ENCODE data around the gene GALNTL6.

Gene GALNTL6

DNA sequence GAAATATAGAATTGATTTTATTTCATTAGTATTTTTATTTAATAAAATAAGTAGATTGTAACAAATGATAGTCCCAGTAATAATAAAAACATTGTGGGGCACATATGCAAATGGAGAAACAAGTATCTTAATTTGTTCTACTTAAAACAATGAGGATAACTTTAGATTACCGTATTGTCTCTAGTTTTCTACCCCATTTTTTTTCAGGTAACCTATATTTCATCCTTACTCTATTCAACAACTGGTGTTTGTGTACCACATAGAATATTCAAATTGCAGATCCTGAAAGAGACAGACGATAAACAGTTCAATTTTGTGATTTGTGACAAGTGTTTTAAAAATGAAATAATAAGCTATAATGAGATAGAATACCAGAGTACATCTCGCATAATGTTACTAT, 671.8 kb downstream of the GALNTL6 start:
- H3K4me2 ChIP-seq (ENCODE audit: low read depth, low read length, poor library complexity, severe bottlenecking): no peak overlapping the region

DNA sequence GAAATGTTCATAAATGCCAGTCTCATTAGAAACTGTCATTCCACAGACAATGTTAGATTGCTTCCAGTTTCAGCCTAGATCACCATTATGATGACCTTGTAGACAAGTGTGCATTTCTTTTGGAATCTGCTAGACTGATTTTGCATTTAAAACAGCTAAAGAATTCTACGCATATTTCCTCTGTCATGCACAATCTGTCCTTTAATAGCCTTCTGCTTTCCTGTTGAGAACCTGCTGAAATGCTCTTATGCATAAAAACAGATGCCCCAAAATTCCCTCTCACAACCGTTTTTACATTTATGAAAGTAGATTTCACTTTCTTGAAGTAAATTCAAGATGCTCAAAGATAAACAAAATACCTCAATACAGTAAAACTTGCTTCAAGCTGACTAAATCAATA, 673.3 kb downstream of the GALNTL6 start:
- H3K27ac ChIP-seq (ENCODE audit: low read depth, low read length): no peak overlapping the region
- no peaks in the 10 kb centered on the region for H3K9me3 ChIP-seq (ENCODE audit: insufficient read depth, low read length)
- H3K79me2 ChIP-seq (ENCODE audit: insufficient read depth, low read length): no peaks in the 10 kb centered on the region
- no peaks in the 10 kb centered on the region for H3K9me2 ChIP-seq (replicated peaks; ENCODE audit: insufficient read depth, low read length)
- no peak overlapping the region for H3K9ac ChIP-seq (ENCODE audit: low read length)
- H3F3A ChIP-seq (ENCODE audit: insufficient read depth): no peaks in the 10 kb centered on the region
- H3K27me3 ChIP-seq (ENCODE audit: low read length): no peaks in the 10 kb centered on the region
- H4K20me1 ChIP-seq (ENCODE audit: low read depth, low read length): no peaks in the 10 kb centered on the region
- no peak overlapping the region for H3K4me3 ChIP-seq (ENCODE audit: insufficient read depth, low read length, poor library complexity, severe bottlenecking)
- H2AFZ ChIP-seq (ENCODE audit: low read depth, low read length, severe bottlenecking): no peak overlapping the region
- TF ChIP-seq, protein P1, sequence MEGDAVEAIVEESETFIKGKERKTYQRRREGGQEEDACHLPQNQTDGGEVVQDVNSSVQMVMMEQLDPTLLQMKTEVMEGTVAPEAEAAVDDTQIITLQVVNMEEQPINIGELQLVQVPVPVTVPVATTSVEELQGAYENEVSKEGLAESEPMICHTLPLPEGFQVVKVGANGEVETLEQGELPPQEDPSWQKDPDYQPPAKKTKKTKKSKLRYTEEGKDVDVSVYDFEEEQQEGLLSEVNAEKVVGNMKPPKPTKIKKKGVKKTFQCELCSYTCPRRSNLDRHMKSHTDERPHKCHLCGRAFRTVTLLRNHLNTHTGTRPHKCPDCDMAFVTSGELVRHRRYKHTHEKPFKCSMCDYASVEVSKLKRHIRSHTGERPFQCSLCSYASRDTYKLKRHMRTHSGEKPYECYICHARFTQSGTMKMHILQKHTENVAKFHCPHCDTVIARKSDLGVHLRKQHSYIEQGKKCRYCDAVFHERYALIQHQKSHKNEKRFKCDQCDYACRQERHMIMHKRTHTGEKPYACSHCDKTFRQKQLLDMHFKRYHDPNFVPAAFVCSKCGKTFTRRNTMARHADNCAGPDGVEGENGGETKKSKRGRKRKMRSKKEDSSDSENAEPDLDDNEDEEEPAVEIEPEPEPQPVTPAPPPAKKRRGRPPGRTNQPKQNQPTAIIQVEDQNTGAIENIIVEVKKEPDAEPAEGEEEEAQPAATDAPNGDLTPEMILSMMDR (IDR thresholded peaks at IDR 0.05; ENCODE audit: insufficient read depth, low read length, poor library complexity, severe bottlenecking): no peak
- no peak for TF ChIP-seq EZH2phosphoT487 (conservative IDR thresholded peaks at IDR 0.05; ENCODE audit: low read length)
- H3K4me2 ChIP-seq (ENCODE audit: low read depth, low read length, poor library complexity, severe bottlenecking): no peak overlapping the region
- H3K36me3 ChIP-seq (ENCODE audit: low read length): no peaks in the 10 kb centered on the region

More for the DNA sequence above, 671.8 kb downstream of the GALNTL6 start:
- H3K36me3 ChIP-seq (ENCODE audit: low read length): no peaks in the 10 kb centered on the region
- no peak overlapping the region for H3K4me3 ChIP-seq (ENCODE audit: insufficient read depth, low read length, poor library complexity, severe bottlenecking)
- no peak overlapping the region for H3K9ac ChIP-seq (ENCODE audit: low read length)
- H3K79me2 ChIP-seq (ENCODE audit: insufficient read depth, low read length): no peaks in the 10 kb centered on the region
- no peaks in the 10 kb centered on the region for H3F3A ChIP-seq (ENCODE audit: insufficient read depth)
- no peaks in the 10 kb centered on the region for H3K9me3 ChIP-seq (ENCODE audit: insufficient read depth, low read length)
- no peaks in the 10 kb centered on the region for H4K20me1 ChIP-seq (ENCODE audit: low read depth, low read length)
- H2AFZ ChIP-seq (ENCODE audit: low read depth, low read length, severe bottlenecking): no peak overlapping the region
- H3K27ac ChIP-seq (ENCODE audit: low read depth, low read length): no peak overlapping the region
- H3K27me3 ChIP-seq (ENCODE audit: low read length): no peaks in the 10 kb centered on the region
- no peaks in the 10 kb centered on the region for H3K9me2 ChIP-seq (replicated peaks; ENCODE audit: insufficient read depth, low read length)
- no peak for TF ChIP-seq EZH2phosphoT487 (conservative IDR thresholded peaks at IDR 0.05; ENCODE audit: low read length)

DNA sequence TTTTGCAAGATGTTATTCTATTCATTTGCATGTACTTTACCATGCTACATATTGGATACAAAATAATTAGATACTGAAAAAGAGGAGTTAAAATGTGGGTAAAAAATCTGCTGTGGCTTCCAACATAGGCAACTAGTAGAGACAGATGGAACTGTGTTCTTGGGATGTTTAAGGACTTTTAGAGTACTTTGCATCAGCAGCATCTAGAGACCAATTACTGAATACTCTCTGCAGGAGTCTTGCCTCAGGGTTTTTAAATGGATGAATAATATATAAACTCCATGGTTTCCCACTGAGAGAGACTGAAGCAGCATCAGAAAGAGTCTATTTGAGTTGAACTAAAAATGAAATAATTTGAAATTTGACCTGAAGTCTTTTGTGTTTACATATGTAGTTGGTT, 676.7 kb downstream of the GALNTL6 start:
- no peaks in the 10 kb centered on the region for H3K27me3 ChIP-seq (ENCODE audit: low read length)
- no peak overlapping the region for H3K4me3 ChIP-seq (ENCODE audit: insufficient read depth, low read length, poor library complexity, severe bottlenecking)
- no peaks in the 10 kb centered on the region for H3K36me3 ChIP-seq (ENCODE audit: low read length)
- no peak overlapping the region for H2AFZ ChIP-seq (ENCODE audit: low read depth, low read length, severe bottlenecking)
- no peaks in the 10 kb centered on the region for H3K9me2 ChIP-seq (replicated peaks; ENCODE audit: insufficient read depth, low read length)
- no peak overlapping the region for H3K9ac ChIP-seq (ENCODE audit: low read length)
- TF ChIP-seq, protein P1 (IDR thresholded peaks at IDR 0.05; ENCODE audit: insufficient read depth, low read length, poor library complexity, severe bottlenecking): no peak
- no peak for TF ChIP-seq EZH2phosphoT487 (conservative IDR thresholded peaks at IDR 0.05; ENCODE audit: low read length)
- no peaks in the 10 kb centered on the region for H3K9me3 ChIP-seq (ENCODE audit: insufficient read depth, low read length)
- no peak overlapping the region for H3K4me2 ChIP-seq (ENCODE audit: low read depth, low read length, poor library complexity, severe bottlenecking)
- H4K20me1 ChIP-seq (ENCODE audit: low read depth, low read length): no peaks in the 10 kb centered on the region
- H3K27ac ChIP-seq (ENCODE audit: low read depth, low read length): no peak overlapping the region
- H3F3A ChIP-seq (ENCODE audit: insufficient read depth): no peaks in the 10 kb centered on the region
- no peaks in the 10 kb centered on the region for H3K79me2 ChIP-seq (ENCODE audit: insufficient read depth, low read length)

DNA sequence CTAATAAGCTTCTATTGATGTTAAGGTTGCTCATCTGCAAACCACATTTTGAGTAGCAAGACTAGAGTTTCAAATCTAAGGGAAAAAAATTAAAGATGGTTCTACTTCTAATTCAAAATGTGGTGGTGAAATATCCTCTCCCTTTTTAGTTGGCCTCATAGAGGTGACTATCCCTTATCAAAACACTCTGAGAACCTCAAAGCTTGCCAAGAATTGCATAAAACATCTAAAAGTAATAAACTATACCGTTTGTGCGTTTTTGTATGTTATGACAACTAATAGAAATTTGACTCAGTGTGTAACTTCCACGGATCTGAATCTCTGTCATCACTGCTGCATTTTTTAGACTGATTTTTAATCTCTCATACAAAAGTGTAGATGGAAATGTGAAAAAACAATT, 682.6 kb downstream of the GALNTL6 start:
- Histone ChIP-seq H3F3A (ENCODE audit: insufficient read depth) (no peaks in the 10 kb centered on the region), H3K27ac (ENCODE audit: low read depth, low read length) (no peak overlapping the region), H4K20me1 (ENCODE audit: low read depth, low read length) (no peaks in the 10 kb centered on the region), H3K4me2 (ENCODE audit: low read depth, low read length, poor library complexity, severe bottlenecking) (no peak overlapping the region), H3K36me3 (ENCODE audit: low read length) (no peaks in the 10 kb centered on the region), H3K4me3 (ENCODE audit: insufficient read depth, low read length, poor library complexity, severe bottlenecking) (no peak overlapping the region), H2AFZ (ENCODE audit: low read depth, low read length, severe bottlenecking) (no peak overlapping the region), H3K9me2 (replicated peaks; ENCODE audit: insufficient read depth, low read length) (no peaks in the 10 kb centered on the region), H3K79me2 (ENCODE audit: insufficient read depth, low read length) (no peaks in the 10 kb centered on the region), H3K27me3 (ENCODE audit: low read length) (no peaks in the 10 kb centered on the region), H3K9me3 (ENCODE audit: insufficient read depth, low read length) (no peaks in the 10 kb centered on the region), H3K9ac (ENCODE audit: low read length) (no peak overlapping the region)
- TF ChIP-seq, protein P1 (IDR thresholded peaks at IDR 0.05; ENCODE audit: insufficient read depth, low read length, poor library complexity, severe bottlenecking): no peak
